Osteocyte (in vitro differentiated cells): Measurements from ENCODE around the gene NOC2L. TPM values are rescaled to one million over a fixed set of nuclear protein-coding genes. Genes with fewer than 3 reads are reported as not detected.

ENCODE experiments used
- DNase-seq: peaks from one replicate; pipeline ENCODE4 v3.0.0; 2021; ENCODE audit warnings: mixed read lengths; ENCODE audit not compliant: unreplicated experiment; ENCODE audit errors: extremely low spot score
- H3K27ac Mint-ChIP-seq: one replicate; pipeline ENCODE4 v1.8.0; 2021; ENCODE audit warnings: mild to moderate bottlenecking, mixed read lengths; ENCODE audit not compliant: unreplicated experiment
- H3K27me3 Mint-ChIP-seq: one replicate; pipeline ENCODE4 v1.8.0; 2021; ENCODE audit warnings: mixed read lengths; ENCODE audit not compliant: unreplicated experiment
- H3K36me3 Mint-ChIP-seq: one replicate; pipeline ENCODE4 v1.8.0; 2021; ENCODE audit warnings: mixed read lengths; ENCODE audit not compliant: unreplicated experiment
- H3K4me1 Mint-ChIP-seq: one replicate; pipeline ENCODE4 v1.8.0; 2021; ENCODE audit warnings: mixed read lengths; ENCODE audit not compliant: unreplicated experiment
- H3K4me3 Mint-ChIP-seq: one replicate; pipeline ENCODE4 v1.8.0; 2021; ENCODE audit warnings: mild to moderate bottlenecking, moderate library complexity, mixed read lengths; ENCODE audit not compliant: unreplicated experiment
- H3K9me3 Mint-ChIP-seq: one replicate; pipeline ENCODE4 v1.8.0; 2021; ENCODE audit warnings: mixed read lengths; ENCODE audit not compliant: unreplicated experiment
- CTCF ChIP-seq: fragments of 200-600 bp; sonication (generic); IDR thresholded peaks from 2 replicates; pipeline ENCODE4 v1.5.0; 2021; ENCODE audit warnings: antibody characterized with exemption, mild to moderate bottlenecking, moderate library complexity
- total RNA-seq: library from RNA; stranded (reverse); gene quantifications from 2 replicates; pipeline ENCODE4 v1.2.1, GENCODE V29; 2021

Gene NOC2L
- total RNA-seq, 1 donor from 2014 or later, result 60.5 TPM

GRCh38 chr1:905811-906599 is 53.1 kb downstream of the NOC2L start:
- Mint-ChIP-seq H3K9me3 (no peaks in the 10 kb centered on the region), H3K27ac (peak overlapping the region; percentile 68), H3K4me3 (peak overlapping the region; percentile 72), H3K27me3 (peaks cover 3% of the 10 kb centered on the region), H3K4me1 (peaks cover 25% of the 10 kb centered on the region), H3K36me3 (no peaks in the 10 kb centered on the region)
- no peak for DNase-seq
- no peak for TF ChIP-seq CTCF

- Mint-ChIP-seq H3K4me3 (peak overlapping the region; percentile 72), H3K4me1 (peaks cover 25% of the 10 kb centered on the region), H3K27me3 (peaks cover 11% of the 10 kb centered on the region), H3K9me3 (no peaks in the 10 kb centered on the region), H3K36me3 (no peaks in the 10 kb centered on the region), H3K27ac (peak overlapping the region; percentile 68)
- no peak for TF ChIP-seq CTCF
- peak; percentile 88 for DNase-seq
Measured at GRCh38 chr1:905071-905749, 53.8 kb downstream of the NOC2L start.

- H3K36me3 Mint-ChIP-seq, result no peaks in the 10 kb centered on the region
- TF ChIP-seq CTCF, result peak; percentile 93
- H3K4me1 Mint-ChIP-seq, result peaks cover 25% of the 10 kb centered on the region
- H3K27ac Mint-ChIP-seq, result peak overlapping the region; percentile 64
- H3K9me3 Mint-ChIP-seq, result no peaks in the 10 kb centered on the region
- DNase-seq, result peak; percentile 96
- peaks cover 11% of the 10 kb centered on the region for H3K27me3 Mint-ChIP-seq
- peak overlapping the region; percentile 71 for H3K4me3 Mint-ChIP-seq
Measured at GRCh38 chr1:904310-904950, 54.6 kb downstream of the NOC2L start.

DNA sequence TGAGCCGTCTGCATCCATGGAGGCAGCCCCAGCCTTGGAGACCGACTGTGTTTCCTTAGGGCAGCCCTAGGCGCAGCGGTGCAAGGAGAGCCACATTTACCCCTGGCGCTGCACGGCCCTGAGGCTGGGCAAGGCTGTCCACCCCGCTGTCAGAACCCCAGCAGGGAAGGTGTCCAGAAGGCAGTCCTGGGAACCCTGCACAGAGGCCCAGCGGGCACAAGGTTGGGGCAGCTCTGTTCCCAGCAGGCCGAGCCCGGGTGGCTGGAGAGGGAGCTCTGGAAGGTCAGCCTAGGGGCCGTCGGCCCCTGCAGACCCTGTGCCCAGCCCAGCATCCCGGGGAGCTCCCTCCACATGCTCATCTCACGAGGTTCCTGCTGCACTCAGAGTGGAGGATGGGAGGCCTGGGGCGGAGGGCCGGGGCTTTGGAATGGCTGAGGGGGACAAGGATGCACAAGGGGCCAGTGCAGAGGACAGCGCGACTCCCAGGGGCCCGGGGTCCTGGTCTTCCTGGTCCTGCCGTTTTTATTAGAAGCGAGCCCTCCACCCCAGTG is 55.3 kb downstream of the NOC2L start:
- peak; percentile 84 for DNase-seq
- H3K27me3 Mint-ChIP-seq, result peaks cover 14% of the 10 kb centered on the region
- peak overlapping the region; percentile 47 for H3K4me3 Mint-ChIP-seq
- H3K4me1 Mint-ChIP-seq, result peaks cover 25% of the 10 kb centered on the region
- no peak for TF ChIP-seq CTCF
- H3K9me3 Mint-ChIP-seq, result no peaks in the 10 kb centered on the region
- no peaks in the 10 kb centered on the region for H3K36me3 Mint-ChIP-seq
- no peak overlapping the region for H3K27ac Mint-ChIP-seq
